H1 (cell line): ENCODE data around the gene TTC13. TPM values are rescaled to one million over a fixed set of nuclear protein-coding genes. Genes with fewer than 3 reads are reported as not detected.

Experiments
- CTCF ChIA-PET: fragments of 300-600 bp; sonication (Branson Sonifier 250); formaldehyde crosslinking; loops from one replicate; lab custom pipeline; 2021; ENCODE audit not compliant: partially characterized antibody; lab: Charles Lee
- POLR2A ChIA-PET: fragments of 300-600 bp; sonication (Branson Sonifier 250); formaldehyde crosslinking; loops from one replicate; lab custom pipeline; 2021; ENCODE audit warnings: inconsistent platforms; ENCODE audit not compliant: partially characterized antibody; lab: Charles Lee
- DNase-seq, 2 experiments: peaks; one replicate each; pipeline versions ENCODE4 v3.0.0 to v3.0.0-alpha.2; 2010 to 2022; ENCODE audit warnings: low spot score in 2 of 2, low read depth in 1 of 2, mixed read lengths in 1 of 2
- FAIRE-seq: peaks from 2 replicates; lab custom pipeline; 2011; peaks lifted over from hg19 to GRCh38; lab: Jason Lieb, UNC
- H2AFZ ChIP-seq: 2 replicates; pipeline ENCODE4 v1.8.1; 2012; ENCODE audit warnings: low read length, inconsistent platforms
- H2AK5ac ChIP-seq: 2 replicates; pipeline ENCODE4 v1.6.1; 2013; ENCODE audit warnings: low read depth, low read length
- H2BK120ac ChIP-seq: replicated peaks from 2 replicates; pipeline ENCODE3; 2013; ENCODE audit warnings: low read depth, low read length, inconsistent platforms
- H2BK12ac ChIP-seq: 2 replicates; pipeline ENCODE4 v1.6.1; 2013; ENCODE audit warnings: low read depth, low read length
- H2BK15ac ChIP-seq: 2 replicates; pipeline ENCODE4 v1.6.1; 2013; ENCODE audit warnings: low read length
- H2BK20ac ChIP-seq: 2 replicates; pipeline ENCODE4 v1.6.1; 2013; ENCODE audit warnings: low read length
- H2BK5ac ChIP-seq: 2 replicates; pipeline ENCODE4 v1.6.1; 2013; ENCODE audit warnings: low read depth, low read length
- H3K14ac ChIP-seq: 2 replicates; pipeline ENCODE4 v1.6.1; 2013; ENCODE audit warnings: inconsistent platforms; ENCODE audit not compliant: insufficient read length
- H3K18ac ChIP-seq: 2 replicates; pipeline ENCODE4 v1.6.1; 2013; ENCODE audit warnings: low read length; ENCODE audit errors: extremely low read depth
- H3K23ac ChIP-seq: 2 replicates; pipeline ENCODE4 v1.6.1; 2013; ENCODE audit warnings: inconsistent platforms; ENCODE audit not compliant: insufficient read length
- H3K23me2 ChIP-seq: 2 replicates; pipeline ENCODE4 v1.6.1; 2013; ENCODE audit warnings: low read depth, low read length
- H3K27ac ChIP-seq: 2 replicates; pipeline ENCODE4 v1.6.1; 2011; ENCODE audit warnings: low read depth, low read length, inconsistent platforms
- H3K27me3 ChIP-seq, 4 experiments: replicated peaks in 1 of 4; 1 replicate in 1 of 4; 2 replicates in 3 of 4; pipeline versions ENCODE4 v1.6.1 to v1.8.1; 2011 to 2013; ENCODE audit warnings: low read length in 3 of 4, mild to moderate bottlenecking in 3 of 4, inconsistent platforms in 2 of 4, mixed read lengths in 2 of 4, moderate library complexity in 1 of 4; ENCODE audit not compliant: control insufficient read depth in 3 of 4, insufficient read depth in 3 of 4; ENCODE audit errors: extremely low read depth in 1 of 4
- H3K36me3 ChIP-seq, 4 experiments: 2 replicates each; pipeline versions ENCODE4 v1.6.1 to v1.8.1; 2011 to 2013; ENCODE audit warnings: mild to moderate bottlenecking in 4 of 4, low read length in 3 of 4, moderate library complexity in 2 of 4, control low read depth in 1 of 4, inconsistent platforms in 1 of 4; ENCODE audit not compliant: insufficient read depth in 4 of 4, control insufficient read depth in 2 of 4
- H3K4ac ChIP-seq: replicated peaks from 2 replicates; pipeline ENCODE3; 2013; ENCODE audit warnings: low read length, low read depth, mixed read lengths, inconsistent platforms; ENCODE audit not compliant: insufficient read length
- H3K4me1 ChIP-seq, 4 experiments: replicated peaks in 1 of 4; 1 replicate in 1 of 4; 2 replicates in 3 of 4; pipeline versions ENCODE4 v1.6.1 to v1.8.1; 2011 to 2013; ENCODE audit warnings: low read length in 3 of 4, inconsistent platforms in 2 of 4, mixed read lengths in 1 of 4; ENCODE audit not compliant: insufficient read depth in 4 of 4, control insufficient read depth in 3 of 4
- H3K4me2 ChIP-seq, 2 experiments: 2 replicates each; pipeline versions ENCODE4 v1.6.1 to v1.8.1; 2011 to 2013; ENCODE audit warnings: low read depth in 2 of 2, low read length in 2 of 2, control low read depth in 1 of 2, inconsistent platforms in 1 of 2, mild to moderate bottlenecking in 1 of 2; ENCODE audit not compliant: insufficient read depth in 1 of 2
- H3K4me3 ChIP-seq, 4 experiments: fragments of 200-600, 300-600 bp in 1 of 4; sonication (generic), shearing (Covaris generic), sonication (Bioruptor Twin) in 1 of 4; 2 replicates each; pipeline versions ENCODE4 v1.5.1 to v1.8.1; 2011 to 2016; ENCODE audit warnings: low read length in 4 of 4, low read depth in 3 of 4, control low read depth in 2 of 4, inconsistent platforms in 2 of 4, mild to moderate bottlenecking in 2 of 4, mixed read lengths in 1 of 4, moderate library complexity in 1 of 4; ENCODE audit not compliant: insufficient read depth in 2 of 4; ENCODE audit errors: extremely low read depth in 1 of 4
- H3K56ac ChIP-seq: replicated peaks from 2 replicates; pipeline ENCODE3; 2013; ENCODE audit warnings: low read depth, mild to moderate bottlenecking, mixed read lengths, low read length, inconsistent platforms; ENCODE audit not compliant: insufficient read length
- H3K79me1 ChIP-seq: 2 replicates; pipeline ENCODE4 v1.6.1; 2013; ENCODE audit warnings: low read depth, low read length, control low read depth
- H3K79me2 ChIP-seq, 2 experiments: 2 replicates each; pipeline versions ENCODE4 v1.6.1 to v1.8.1; 2012 to 2013; ENCODE audit warnings: low read length in 2 of 2, mild to moderate bottlenecking in 2 of 2, inconsistent platforms in 1 of 2; ENCODE audit not compliant: insufficient read depth in 2 of 2, control insufficient read depth in 1 of 2
- H3K9ac ChIP-seq, 4 experiments: replicated peaks in 1 of 4; 1 replicate in 1 of 4; 2 replicates in 3 of 4; pipeline versions ENCODE4 v1.6.1 to v1.8.1; 2011 to 2013; ENCODE audit warnings: low read depth in 3 of 4, low read length in 3 of 4, control low read depth in 2 of 4, mild to moderate bottlenecking in 2 of 4, moderate library complexity in 2 of 4, inconsistent platforms in 1 of 4; ENCODE audit errors: extremely low read depth in 1 of 4
- H3K9me3 ChIP-seq, 2 experiments: 2 replicates each; pipeline versions ENCODE4 v1.6.1 to v1.8.1; 2012 to 2013; ENCODE audit warnings: mild to moderate bottlenecking in 2 of 2, moderate library complexity in 2 of 2, control low read depth in 1 of 2, inconsistent platforms in 1 of 2, low read depth in 1 of 2, low read length in 1 of 2, mixed read lengths in 1 of 2; ENCODE audit not compliant: insufficient read depth in 2 of 2
- H4K20me1 ChIP-seq, 2 experiments: replicated peaks in 1 of 2; 2 replicates each; pipeline versions ENCODE3 to v1.8.1; 2011 to 2013; ENCODE audit warnings: inconsistent platforms in 2 of 2, low read length in 2 of 2, mild to moderate bottlenecking in 1 of 2; ENCODE audit not compliant: insufficient read depth in 2 of 2, control insufficient read depth in 1 of 2
- H4K5ac ChIP-seq: 2 replicates; pipeline ENCODE4 v1.6.1; 2013; ENCODE audit warnings: low read length, low read depth, mixed read lengths, inconsistent platforms; ENCODE audit not compliant: insufficient read length
- H4K8ac ChIP-seq: 2 replicates; pipeline ENCODE4 v1.8.0; 2013; ENCODE audit warnings: mild to moderate bottlenecking, moderate library complexity, low read length, inconsistent platforms; ENCODE audit not compliant: insufficient read depth; ENCODE audit errors: extremely low read depth
- H4K91ac ChIP-seq: replicated peaks from 2 replicates; pipeline ENCODE3; 2013; ENCODE audit warnings: low read length, mixed read lengths, inconsistent platforms; ENCODE audit not compliant: insufficient read length
- BACH1 ChIP-seq: IDR thresholded peaks from 2 replicates; pipeline ENCODE4 v1.6.1; 2012; ENCODE audit warnings: low read length, improper control_type of control experiment
- BCL11A ChIP-seq, 2 experiments: IDR thresholded peaks; one replicate each; pipeline ENCODE4 v1.6.1; 2011; ENCODE audit warnings: low read depth in 2 of 2, low read length in 2 of 2, mild to moderate bottlenecking in 2 of 2
- BRCA1 ChIP-seq: IDR thresholded peaks from 2 replicates; pipeline ENCODE4 v1.6.1; 2012; ENCODE audit warnings: low read depth, low read length, improper control_type of control experiment
- CHD1 ChIP-seq: IDR thresholded peaks from 2 replicates; pipeline ENCODE4 v1.6.1; 2012; ENCODE audit warnings: low read depth, low read length, improper control_type of control experiment
- CREB1 ChIP-seq: IDR thresholded peaks from 2 replicates; pipeline ENCODE4 v1.6.1; 2012; ENCODE audit warnings: inconsistent platforms
- CTBP2 ChIP-seq: IDR thresholded peaks from 2 replicates; pipeline ENCODE4 v1.7.0; 2011; ENCODE audit warnings: borderline replicate concordance, mild to moderate bottlenecking, moderate library complexity, mixed read lengths, low read length; ENCODE audit not compliant: insufficient read depth, insufficient read length
- EGR1 ChIP-seq: IDR thresholded peaks from 2 replicates; pipeline ENCODE4 v1.6.1; 2011; ENCODE audit warnings: low read depth, low read length, borderline replicate concordance
- FOSL1 ChIP-seq: IDR thresholded peaks from 2 replicates; pipeline ENCODE4 v1.6.1; 2011; ENCODE audit warnings: mild to moderate bottlenecking, low read depth, low read length, moderate library complexity; ENCODE audit not compliant: insufficient read depth
- HDAC6 ChIP-seq: IDR thresholded peaks from one replicate; pipeline ENCODE4 v1.7.1; 2012; ENCODE audit warnings: low read depth, mild to moderate bottlenecking, inconsistent platforms, low read length, moderate library complexity
- SAP30 ChIP-seq: fragments of 300-600 bp; sonication (generic); IDR thresholded peaks from 2 replicates; pipeline ENCODE4 v1.7.1; 2012; ENCODE audit warnings: low read length, moderate library complexity, mild to moderate bottlenecking, inconsistent platforms; ENCODE audit not compliant: insufficient read depth, insufficient replicate concordance
- SUZ12 ChIP-seq: fragments of 200-600 bp; sonication (generic); IDR thresholded peaks from 2 replicates; pipeline ENCODE4 v1.6.1; 2012; ENCODE audit warnings: mild to moderate bottlenecking, inconsistent platforms, low read length, moderate library complexity, mixed read lengths
- TCF12 ChIP-seq: IDR thresholded peaks from 2 replicates; pipeline ENCODE4 v1.6.1; 2011; ENCODE audit warnings: low read depth, mild to moderate bottlenecking, low read length
- ZNF274 ChIP-seq: IDR thresholded peaks from 2 replicates; pipeline ENCODE4 v1.7.0; 2012; ENCODE audit warnings: low read length, borderline replicate concordance; ENCODE audit errors: extremely low read depth
- WGBS, 2 experiments: shearing (Covaris generic) in 1 of 2; methylation state at CpG; one replicate each; pipeline versions ENCODE4 v1.1.6 to v1.1.7; 2013 to 2015; ENCODE audit warnings: low lambda C conversion rate in 2 of 2, mixed read lengths in 2 of 2, inconsistent platforms in 1 of 2, low coverage in 1 of 2, missing lambda C conversion rate in 1 of 2; ENCODE audit not compliant: insufficient replicate concordance in 2 of 2, insufficient coverage in 1 of 2, insufficient read length in 1 of 2; ENCODE audit errors: extremely low coverage in 1 of 2, missing lambda C conversion rate in 1 of 2; 5-methylcytosine and 5-hydroxymethylcytosine counted together
- polyA plus RNA-seq, 7 experiments: library from polyadenylated mRNA; depleted of rRNA in 3 of 7; stranded (reverse) in 5 of 7; unstranded in 2 of 7; fragments of >200 nt in 5 of 7; fragments of 200-250 nt in 2 of 7; gene quantifications; 1 replicate in 5 of 7; 2 replicates in 1 of 7; 4 replicates in 1 of 7; pipeline versions ENCODE4 v1.2.1 to v1.2.3, GENCODE V29; 2011 to 2013; ENCODE audit warnings: missing spikeins in 2 of 7, mixed read lengths in 2 of 7
- total RNA-seq: library from RNA; stranded (reverse); fragmentation: NEBNext Ultra II Directional; extraction: Animal tissue kit (Norgen Biotek cat#: 25700); gene quantifications from 2 replicates; pipeline ENCODE4 v1.2.1, GENCODE V29; 2021
- TF ChIP-seq, protein P1 (sequence below): IDR thresholded peaks from 2 replicates; pipeline ENCODE4 v1.6.1; 2011; ENCODE audit warnings: low read depth, mild to moderate bottlenecking, low read length; ENCODE audit not compliant: insufficient read depth

Gene TTC13
- total and polyA plus RNA-seq, 2 of the 8 experiments (the other 6 are each of a cell fraction or from before 2014, with no cell fraction given), result 3.1 to 7.1 TPM

DNA sequence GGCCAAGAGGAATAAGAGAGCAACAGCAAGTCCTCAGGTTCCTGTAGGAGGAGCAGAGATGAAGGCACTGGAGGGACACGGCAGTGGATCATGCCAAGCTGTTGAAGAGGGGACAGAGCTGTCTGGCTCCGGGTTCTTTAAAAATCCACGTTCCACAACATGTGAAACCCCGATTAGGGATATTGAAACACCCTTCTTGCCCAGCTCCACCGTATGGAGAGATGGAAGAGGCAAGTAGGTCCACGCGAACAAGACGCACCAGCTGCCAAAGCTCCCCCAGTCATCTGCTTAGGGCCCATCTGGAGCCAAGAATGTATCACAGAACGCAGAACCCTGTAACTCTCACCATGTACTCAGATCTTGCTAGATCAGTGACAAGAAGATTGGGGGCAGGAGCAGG lies 114.2 kb downstream of the TTC13 start:
- Histone ChIP-seq H2BK5ac (no peak overlapping the region), H3K79me2 (peaks cover 0 to 75% of the 10 kb centered on the region in 2 experiments; a peak in 2 of 4 replicates)
- TF ChIP-seq BACH1, result no peak
- no peak for TF ChIP-seq EGR1
- TF ChIP-seq CHD1, result no peak
- no peak for TF ChIP-seq TCF12
- TF ChIP-seq HDAC6, result no peak
- no peak for TF ChIP-seq SUZ12
- no peak for TF ChIP-seq BRCA1
- no peak for TF ChIP-seq CREB1
- TF ChIP-seq ZNF274, result no peak
- TF ChIP-seq CTBP2, result no peak
- no peak for TF ChIP-seq SAP30
- TF ChIP-seq BCL11A (IDR thresholded peaks at IDR 0.05; ENCODE audit: low read depth in 2 of 2, low read length in 2 of 2), result no peak
- no peak for TF ChIP-seq FOSL1
- TF ChIP-seq, protein P1, sequence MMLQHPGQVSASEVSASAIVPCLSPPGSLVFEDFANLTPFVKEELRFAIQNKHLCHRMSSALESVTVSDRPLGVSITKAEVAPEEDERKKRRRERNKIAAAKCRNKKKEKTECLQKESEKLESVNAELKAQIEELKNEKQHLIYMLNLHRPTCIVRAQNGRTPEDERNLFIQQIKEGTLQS, result no peak

More for the DNA sequence above, 114.2 kb downstream of the TTC13 start:
- Histone ChIP-seq H3K27ac (no peak overlapping the region), H3K9me3 (no peaks in the 10 kb centered on the region), H3K79me1 (peaks cover 2% of the 10 kb centered on the region; the same call in 1 of the 2 replicates), H4K8ac (no peak overlapping the region), H2AK5ac (no peak overlapping the region), H3K4me3 (no peak overlapping the region), H2BK120ac (no peak overlapping the region), H3K36me3 (no peaks in the 10 kb centered on the region), H3K9ac (no peak overlapping the region), H3K14ac (no peak overlapping the region), H3K23me2 (peaks cover 9% of the 10 kb centered on the region), H2AFZ (no peak overlapping the region), H3K4me1 (peaks cover 2 to 13% (median 9%) of the 10 kb centered on the region in 4 experiments), H2BK20ac (no peak overlapping the region), H3K18ac (no peak overlapping the region), H4K5ac (no peak overlapping the region), H4K91ac (no peak overlapping the region), H2BK15ac (no peak overlapping the region), H2BK12ac (no peak overlapping the region), H3K27me3 (peaks cover 0 to 2% (median 0%) of the 10 kb centered on the region in 4 experiments; a peak in 2 of 7 replicates), H4K20me1 (peaks cover 3 to 10% of the 10 kb centered on the region in 2 experiments), H3K56ac (no peak overlapping the region), H3K23ac (no peak overlapping the region), H3K4ac (no peak overlapping the region), H3K4me2 (no peak overlapping the region; a peak in 2 of 4 replicates)
- POLR2A ChIA-PET, result interaction anchor here (1.6 kb wide), 1 partner anchor 10 kb away, joined by 5 read pairs; no protein-coding TSS in a partner anchor
- FAIRE-seq (no peak), DNase-seq (no peak)
- WGBS, 2 experiments, result 93% methylated on average over 9 of the region's 9 CpGs; no CpG with 5 or more reads in 1 of the 2 experiments
- CTCF ChIA-PET, result interaction anchor here (0.6 to 1.9 kb wide), 3 partner anchors 66 to 326 kb away, joined by 3 to 8 read pairs (median 5); no protein-coding TSS in a partner anchor
